ENCODE results near the gene DCDC1. TPM values are rescaled to one million over a fixed set of nuclear protein-coding genes. Genes with fewer than 3 reads are reported as not detected.

Gene DCDC1
- total and polyA plus RNA-seq, 2 donors from 2014 or later: 0.39 to 6.6 TPM

GRCh38 chr11:30914143-30914762, 455.3 kb downstream of the DCDC1 start:
- H3K4me3 ChIP-seq (ENCODE audit: low read length in 3 of 3): no peak overlapping the region
- no peak overlapping the region for H3K27ac ChIP-seq (ENCODE audit: low read depth in 2 of 2, low read length in 2 of 2)
- DNase-seq: peak; percentile 55 to 83 (median 73)
- TF ChIP-seq CTCF (IDR thresholded peaks at IDR 0.05; ENCODE audit: borderline replicate concordance, extremely low read depth, insufficient read depth): peak; percentile 42
- intact Hi-C loops (cut with DNase I): loop anchor here (10.0 kb wide), 1 partner anchor 569 kb away; no protein-coding TSS in a partner anchor
- H3K9ac ChIP-seq (ENCODE audit: low read length in 3 of 3): no peak overlapping the region
- H3K27me3 ChIP-seq (ENCODE audit: control insufficient read depth, insufficient read depth, low read length): no peaks in the 10 kb centered on the region
- no peaks in the 10 kb centered on the region for H3K9me3 ChIP-seq (ENCODE audit: control insufficient read depth in 2 of 3, insufficient read depth in 1 of 3, low read length in 3 of 3)
- H3K36me3 ChIP-seq (ENCODE audit: control insufficient read depth in 2 of 3, insufficient read depth in 3 of 3, low read length in 3 of 3): no peaks in the 10 kb centered on the region
- no peaks in the 10 kb centered on the region for H3K4me1 ChIP-seq (ENCODE audit: control insufficient read depth in 2 of 3, insufficient read depth in 2 of 3, low read depth in 1 of 3, low read length in 3 of 3)
- no peak for FAIRE-seq

DNA sequence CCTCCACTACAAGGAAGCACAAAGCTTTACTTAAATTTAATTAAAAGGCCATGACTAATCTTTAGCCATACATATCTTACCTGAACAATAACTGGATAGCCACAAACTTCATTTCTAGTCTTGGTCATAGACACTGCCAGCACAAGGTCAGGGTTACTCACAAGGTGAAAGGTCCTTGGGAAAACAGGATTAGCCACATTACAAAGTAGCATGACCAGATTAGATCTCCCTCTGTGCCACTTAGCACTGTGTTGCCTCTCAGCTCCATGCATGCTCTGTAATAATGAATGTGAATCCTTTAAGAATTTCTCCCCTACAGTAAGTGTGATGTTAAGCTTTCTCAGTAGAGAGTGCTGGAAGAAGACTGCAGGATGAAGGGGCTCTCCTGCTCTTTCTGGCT, 458.3 kb downstream of the DCDC1 start:
- Histone ChIP-seq H3K4me1 (ENCODE audit: control insufficient read depth in 2 of 3, insufficient read depth in 2 of 3, low read depth in 1 of 3, low read length in 3 of 3) (no peaks in the 10 kb centered on the region), H3K9ac (ENCODE audit: low read length in 3 of 3) (no peak overlapping the region), H3K36me3 (ENCODE audit: control insufficient read depth in 2 of 3, insufficient read depth in 3 of 3, low read length in 3 of 3) (no peaks in the 10 kb centered on the region), H3K27me3 (ENCODE audit: control insufficient read depth, insufficient read depth, low read length) (no peaks in the 10 kb centered on the region), H3K27ac (ENCODE audit: low read depth in 2 of 2, low read length in 2 of 2) (no peak overlapping the region), H3K4me3 (ENCODE audit: low read length in 3 of 3) (no peak overlapping the region), H3K9me3 (ENCODE audit: control insufficient read depth in 2 of 3, insufficient read depth in 1 of 3, low read length in 3 of 3) (no peaks in the 10 kb centered on the region)
- TF ChIP-seq CTCF (IDR thresholded peaks at IDR 0.05; ENCODE audit: borderline replicate concordance, extremely low read depth, insufficient read depth): no peak
- FAIRE-seq (no peak), DNase-seq (no peak)
- intact Hi-C loops (cut with DNase I): loop anchor here (10.0 kb wide), 1 partner anchor 566 kb away; no protein-coding TSS in a partner anchor

- Histone ChIP-seq H3K4me3 (ENCODE audit: low read length in 3 of 3) (no peak overlapping the region), H3K27ac (ENCODE audit: low read depth in 2 of 2, low read length in 2 of 2) (no peak overlapping the region), H3K9me3 (ENCODE audit: control insufficient read depth in 2 of 3, insufficient read depth in 1 of 3, low read length in 3 of 3) (no peaks in the 10 kb centered on the region), H3K4me1 (ENCODE audit: control insufficient read depth in 2 of 3, insufficient read depth in 2 of 3, low read depth in 1 of 3, low read length in 3 of 3) (no peaks in the 10 kb centered on the region), H3K36me3 (ENCODE audit: control insufficient read depth in 2 of 3, insufficient read depth in 3 of 3, low read length in 3 of 3) (no peaks in the 10 kb centered on the region), H3K9ac (ENCODE audit: low read length in 3 of 3) (no peak overlapping the region), H3K27me3 (ENCODE audit: control insufficient read depth, insufficient read depth, low read length) (no peaks in the 10 kb centered on the region)
- intact Hi-C loops (cut with DNase I): no loop called here
- DNase-seq: no peak
- FAIRE-seq: no peak
- TF ChIP-seq CTCF (IDR thresholded peaks at IDR 0.05; ENCODE audit: borderline replicate concordance, extremely low read depth, insufficient read depth): no peak
These were observed 460.7 kb downstream of the DCDC1 start for GRCh38 chr11:30908857-30909256.

GRCh38 chr11:30908272-30908671, 461.3 kb downstream of the DCDC1 start:
- H3K27ac ChIP-seq (ENCODE audit: low read depth in 2 of 2, low read length in 2 of 2): no peak overlapping the region
- no peaks in the 10 kb centered on the region for H3K9me3 ChIP-seq (ENCODE audit: control insufficient read depth in 2 of 3, insufficient read depth in 1 of 3, low read length in 3 of 3)
- DNase-seq (no peak), FAIRE-seq (no peak)
- no peak overlapping the region for H3K4me3 ChIP-seq (ENCODE audit: low read length in 3 of 3)
- H3K27me3 ChIP-seq (ENCODE audit: control insufficient read depth, insufficient read depth, low read length): no peaks in the 10 kb centered on the region
- no peaks in the 10 kb centered on the region for H3K36me3 ChIP-seq (ENCODE audit: control insufficient read depth in 2 of 3, insufficient read depth in 3 of 3, low read length in 3 of 3)
- no peak for TF ChIP-seq CTCF (IDR thresholded peaks at IDR 0.05; ENCODE audit: borderline replicate concordance, extremely low read depth, insufficient read depth)
- H3K4me1 ChIP-seq (ENCODE audit: control insufficient read depth in 2 of 3, insufficient read depth in 2 of 3, low read depth in 1 of 3, low read length in 3 of 3): no peaks in the 10 kb centered on the region
- intact Hi-C loops (cut with DNase I): no loop called here
- no peak overlapping the region for H3K9ac ChIP-seq (ENCODE audit: low read length in 3 of 3)

Data from kidney (tissue), 14 donors.